Ovary (tissue), 9 donors: ENCODE measurements around the gene MX2. TPM values are rescaled to one million over a fixed set of nuclear protein-coding genes. Genes with fewer than 3 reads are reported as not detected.

Source experiments
- DNase-seq, 5 donors: peaks; one replicate each; pipeline ENCODE4 v3.0.0-alpha.2; 2019 to 2020
- H3K27ac ChIP-seq, 2 donors: fragments of 200-600 bp; one replicate each; pipeline versions ENCODE4 v1.5.1 to v1.8.0; 2019 to 2022
- H3K27me3 ChIP-seq: fragments of 200-600 bp; one replicate; pipeline ENCODE4 v1.8.0; 2022
- H3K36me3 ChIP-seq: fragments of 200-600 bp; sonication (generic); one replicate; pipeline ENCODE4 v1.5.1; 2019
- H3K4me1 ChIP-seq: one replicate; pipeline ENCODE4 v1.8.1; 2013; ENCODE audit warnings: mild to moderate bottlenecking, moderate library complexity; ENCODE audit not compliant: insufficient read depth
- H3K4me3 ChIP-seq: fragments of 200-600 bp; sonication (generic); one replicate; pipeline ENCODE4 v1.5.1; 2017
- H3K9me3 ChIP-seq, 2 donors: fragments of 200-600 bp in 1 of 2; sonication (generic) in 1 of 2; one replicate each; pipeline versions ENCODE4 v1.5.1 to v1.8.1; 2013 to 2019; ENCODE audit warnings: mild to moderate bottlenecking in 1 of 2, moderate library complexity in 1 of 2
- EP300 ChIP-seq: sonication (generic); formaldehyde crosslinking; IDR thresholded peaks from one replicate; pipeline ENCODE4 v1.6.1; 2017; ENCODE audit warnings: antibody characterized with exemption
- POLR2A ChIP-seq: fragments of 450-650 bp; IDR thresholded peaks from one replicate; pipeline ENCODE4 v1.6.1; 2017; ENCODE audit warnings: antibody characterized with exemption, mild to moderate bottlenecking, moderate library complexity
- WGBS, 3 donors: extraction: QIAGEN DNeasy Blood & Tissue Kit in 1 of 3; methylation state at CpG; one replicate each; pipeline versions ENCODE4 v1.1.5 to v1.1.7; 2013 to 2017; 5-methylcytosine and 5-hydroxymethylcytosine counted together
- intact Hi-C, 4 donors: fragments of 100-400 bp; cut with DNase I; formaldehyde crosslinking; loops; one replicate each; pipeline versions ENCODE4 v1.11.0 to v1.15.1; 2022 to 2023
- polyA plus RNA-seq, 2 donors: library from polyadenylated mRNA; stranded (reverse); fragments of 200-250 nt in 1 of 2; fragments of 350-450 nt in 1 of 2; fragmentation: Illumina TruSeq in 1 of 2; extraction: RNeasy Lipid Tissue Mini Kit (QIAGEN cat#74804) in 1 of 2; gene quantifications; one replicate each; pipeline ENCODE4 v1.2.3, GENCODE V29; 2013 to 2014
- total RNA-seq, 7 donors: library from RNA; depleted of rRNA in 2 of 7; stranded (reverse); fragments of >200 nt in 2 of 7; fragmentation: NEBNext Ultra II Directional in 3 of 7; extraction: Animal tissue kit (Norgen Biotek cat#: 25700) in 3 of 7; gene quantifications; one replicate each; pipeline versions ENCODE4 v1.1.0 to v1.2.4, GENCODE V29; 2016 to 2023
- TF ChIP-seq, protein P1 (sequence below), 3 donors: fragments of 450-650 bp in 2 of 3; fragments of 200-600 bp in 1 of 3; IDR thresholded peaks; one replicate each; pipeline versions ENCODE4 v1.5.1 to v1.8.0; 2016 to 2022; ENCODE audit warnings: antibody characterized with exemption in 3 of 3, mild to moderate bottlenecking in 1 of 3
- donor health status: DM: no; HTN: no; CAD: no; lungs with moderate emphysema.
- donor health status: DM: no; HTN: no; CAD: no.
- donor health status: Bipolar disorder and iron deficiency.
- donor health status: DM: yes; HTN: yes; CAD: no.
- donor health status: DM: no; HTN: no; CAD: no.
- donor health status: DM: yes; HTN: yes; CAD: no.

The MX2 gene
- total and polyA plus RNA-seq, 9 donors, result 2.6 to 34.6 (median 5.1) TPM

DNA sequence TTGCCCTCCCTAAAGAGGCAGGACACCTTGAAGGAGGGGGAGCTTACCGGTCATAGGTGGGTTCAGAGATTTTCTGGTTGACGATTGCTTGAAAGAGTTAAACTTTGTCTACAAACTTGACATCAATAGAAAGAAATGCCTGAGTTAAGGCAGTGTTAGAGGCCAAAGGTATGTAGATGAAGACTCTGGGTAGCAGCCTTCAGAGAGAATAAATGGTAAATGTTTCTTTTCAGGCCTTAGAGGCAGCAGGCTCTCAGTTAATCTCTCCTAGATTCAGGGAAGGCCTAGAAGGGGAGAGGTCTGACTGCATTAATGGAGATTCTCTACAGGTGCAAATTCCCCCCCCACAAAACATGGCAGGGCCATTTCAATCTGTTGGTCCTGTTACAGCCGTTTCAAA is 91.9 kb downstream of the MX2 start:
- TF ChIP-seq POLR2A, result no peak
- Histone ChIP-seq H3K4me3 (no peak overlapping the region), H3K4me1 (no peaks in the 10 kb centered on the region), H3K27me3 (no peaks in the 10 kb centered on the region), H3K36me3 (no peaks in the 10 kb centered on the region), H3K9me3 (no peaks in the 10 kb centered on the region), H3K27ac (no peak overlapping the region)
- DNase-seq, result no peak
- intact Hi-C loops, result no loop called here
- WGBS, 3 donors, result 54 to 88% (median 55%) methylated on average over 3 of the region's 3 CpGs

GRCh38 chr21:41458121-41458520 is 96.3 kb downstream of the MX2 start:
- H3K27ac ChIP-seq, result no peak overlapping the region
- H3K9me3 ChIP-seq, result no peaks in the 10 kb centered on the region
- intact Hi-C loops, result no loop called here
- DNase-seq, result no peak
- H3K4me1 ChIP-seq, result no peaks in the 10 kb centered on the region
- H3K27me3 ChIP-seq, result no peaks in the 10 kb centered on the region
- TF ChIP-seq EP300, result no peak
- no peak for TF ChIP-seq POLR2A
- TF ChIP-seq, protein P1, sequence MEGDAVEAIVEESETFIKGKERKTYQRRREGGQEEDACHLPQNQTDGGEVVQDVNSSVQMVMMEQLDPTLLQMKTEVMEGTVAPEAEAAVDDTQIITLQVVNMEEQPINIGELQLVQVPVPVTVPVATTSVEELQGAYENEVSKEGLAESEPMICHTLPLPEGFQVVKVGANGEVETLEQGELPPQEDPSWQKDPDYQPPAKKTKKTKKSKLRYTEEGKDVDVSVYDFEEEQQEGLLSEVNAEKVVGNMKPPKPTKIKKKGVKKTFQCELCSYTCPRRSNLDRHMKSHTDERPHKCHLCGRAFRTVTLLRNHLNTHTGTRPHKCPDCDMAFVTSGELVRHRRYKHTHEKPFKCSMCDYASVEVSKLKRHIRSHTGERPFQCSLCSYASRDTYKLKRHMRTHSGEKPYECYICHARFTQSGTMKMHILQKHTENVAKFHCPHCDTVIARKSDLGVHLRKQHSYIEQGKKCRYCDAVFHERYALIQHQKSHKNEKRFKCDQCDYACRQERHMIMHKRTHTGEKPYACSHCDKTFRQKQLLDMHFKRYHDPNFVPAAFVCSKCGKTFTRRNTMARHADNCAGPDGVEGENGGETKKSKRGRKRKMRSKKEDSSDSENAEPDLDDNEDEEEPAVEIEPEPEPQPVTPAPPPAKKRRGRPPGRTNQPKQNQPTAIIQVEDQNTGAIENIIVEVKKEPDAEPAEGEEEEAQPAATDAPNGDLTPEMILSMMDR (IDR thresholded peaks at IDR 0.05), result no peak
- H3K36me3 ChIP-seq, result no peaks in the 10 kb centered on the region
- WGBS, 3 donors, result 84 to 93% (median 90%) methylated on average over 6 of the region's 6 CpGs
- no peak overlapping the region for H3K4me3 ChIP-seq

GRCh38 chr21:41458559-41458958 is 96.7 kb downstream of the MX2 start:
- Histone ChIP-seq H3K4me1 (no peaks in the 10 kb centered on the region), H3K27ac (no peak overlapping the region), H3K9me3 (no peaks in the 10 kb centered on the region), H3K27me3 (no peaks in the 10 kb centered on the region), H3K4me3 (no peak overlapping the region), H3K36me3 (no peaks in the 10 kb centered on the region)
- no peak for TF ChIP-seq EP300
- TF ChIP-seq, protein P1 (IDR thresholded peaks at IDR 0.05), result no peak
- no peak for TF ChIP-seq POLR2A
- intact Hi-C loops, result no loop called here
- no peak for DNase-seq
- 89 to 92% (median 89%) methylated on average over 22 of the region's 22 CpGs for WGBS, 3 donors

Other genes with a start within 250 kb of the MX2 start
- 10 to 100 TPM; 11.4 to 48.6 (median 24.4) TPM for gene BACE2, start 193.9 kb upstream of the MX2 start, total RNA-seq
- gene BACE2, start 193.9 kb upstream of the MX2 start, polyA plus RNA-seq, result 10 to 100 TPM; 16.4 to 75.6 TPM
- gene FAM3B, start 45.2 kb upstream of the MX2 start, total RNA-seq, result 1 to 10 TPM in 4 of 7 donors, under 1 TPM in 1, not detected in 2; 0.60 to 7.7 (median 1.8) TPM
- gene FAM3B, start 45.2 kb upstream of the MX2 start, polyA plus RNA-seq, result under 1 TPM; 0.10 to 0.42 TPM
- gene MX1, start 64.2 kb downstream of the MX2 start, total RNA-seq, result 10 to 100 TPM; 25.2 to 72.8 (median 43.5) TPM
- gene MX1, start 64.2 kb downstream of the MX2 start, polyA plus RNA-seq, result 100 to 1,000 TPM in 1 of 2 donors, 10 to 100 TPM in 1; 31.7 to 118 TPM
- 1 to 10 TPM in 3 of 7 donors, under 1 TPM in 2, not detected in 2; 0.60 to 3.0 (median 1.7) TPM for gene TMPRSS2, start 146.1 kb downstream of the MX2 start, total RNA-seq
- under 1 TPM in 1 of 2 donors, not detected in 1; 0.01 TPM for gene TMPRSS2, start 146.1 kb downstream of the MX2 start, polyA plus RNA-seq